H9 (cell line): ENCODE data around the gene NEURL1. TPM values are rescaled to one million over a fixed set of nuclear protein-coding genes. Genes with fewer than 3 reads are reported as not detected.

Source experiments
- DNase-seq: peaks from one replicate; pipeline ENCODE4 v3.0.0-alpha.2; 2017
- H2AFZ ChIP-seq: one replicate; pipeline ENCODE4 v1.6.1; 2013; ENCODE audit warnings: mild to moderate bottlenecking, low read length, control low read depth, moderate library complexity
- H2AK5ac ChIP-seq: 2 replicates; pipeline ENCODE4 v1.6.1; 2013; ENCODE audit warnings: low read length, control low read depth, mixed read lengths; ENCODE audit not compliant: insufficient read length
- H2BK120ac ChIP-seq: one replicate; pipeline ENCODE4 v1.6.1; 2013; ENCODE audit warnings: low read depth, mild to moderate bottlenecking, low read length, control low read depth, inconsistent platforms; ENCODE audit not compliant: poor library complexity, severe bottlenecking
- H2BK12ac ChIP-seq: 2 replicates; pipeline ENCODE4 v1.6.1; 2013; ENCODE audit warnings: low read length, control low read depth, mixed read lengths, low read depth; ENCODE audit not compliant: insufficient read length
- H2BK15ac ChIP-seq: 2 replicates; pipeline ENCODE4 v1.6.1; 2013; ENCODE audit warnings: low read depth, low read length, control low read depth
- H2BK20ac ChIP-seq: one replicate; pipeline ENCODE4 v1.6.1; 2013; ENCODE audit warnings: low read depth, mild to moderate bottlenecking, low read length, control low read depth, inconsistent platforms; ENCODE audit not compliant: poor library complexity, severe bottlenecking
- H2BK5ac ChIP-seq: 2 replicates; pipeline ENCODE4 v1.6.1; 2013; ENCODE audit warnings: low read length, control low read depth, mixed read lengths; ENCODE audit not compliant: insufficient read length
- H3K14ac ChIP-seq: 2 replicates; pipeline ENCODE4 v1.6.1; 2013; ENCODE audit warnings: low read length, control low read depth; ENCODE audit not compliant: insufficient read depth
- H3K18ac ChIP-seq: 2 replicates; pipeline ENCODE4 v1.6.1; 2013; ENCODE audit warnings: low read depth, mild to moderate bottlenecking, mixed read lengths, low read length, control low read depth; ENCODE audit not compliant: insufficient read length
- H3K23ac ChIP-seq: 2 replicates; pipeline ENCODE4 v1.6.1; 2013; ENCODE audit warnings: low read length, control low read depth, mixed read lengths, low read depth; ENCODE audit not compliant: insufficient read length
- H3K23me2 ChIP-seq: 2 replicates; pipeline ENCODE4 v1.6.1; 2013; ENCODE audit warnings: low read depth, mild to moderate bottlenecking, mixed read lengths, low read length, control low read depth; ENCODE audit not compliant: insufficient read length, poor library complexity, severe bottlenecking
- H3K27ac ChIP-seq: 2 replicates; pipeline ENCODE4 v1.5.1; 2013; ENCODE audit warnings: low read length, control low read depth, mixed read lengths, low read depth; ENCODE audit not compliant: insufficient read length
- H3K27me3 ChIP-seq: 2 replicates; pipeline ENCODE4 v1.6.1; 2013; ENCODE audit warnings: low read length, control low read depth, inconsistent platforms; ENCODE audit not compliant: insufficient read depth
- H3K4ac ChIP-seq: 2 replicates; pipeline ENCODE4 v1.6.1; 2013; ENCODE audit warnings: low read depth, mild to moderate bottlenecking, control low read depth, inconsistent platforms, low read length, moderate library complexity
- H3K4me1 ChIP-seq: 2 replicates; pipeline ENCODE4 v1.6.1; 2013; ENCODE audit warnings: low read length, control low read depth, inconsistent platforms; ENCODE audit not compliant: insufficient read depth
- H3K4me2 ChIP-seq: 2 replicates; pipeline ENCODE4 v1.6.1; 2013; ENCODE audit warnings: low read length, control low read depth, mixed read lengths; ENCODE audit not compliant: insufficient read length, insufficient read depth
- H3K56ac ChIP-seq: 2 replicates; pipeline ENCODE4 v1.6.1; 2013; ENCODE audit warnings: low read depth, mild to moderate bottlenecking, mixed read lengths, low read length, control low read depth; ENCODE audit not compliant: insufficient read length
- H3K79me1 ChIP-seq: 2 replicates; pipeline ENCODE4 v1.6.1; 2013; ENCODE audit warnings: low read depth, mild to moderate bottlenecking, moderate library complexity, low read length, control low read depth, inconsistent platforms; ENCODE audit not compliant: insufficient read depth, poor library complexity, severe bottlenecking
- H3K79me2 ChIP-seq: 2 replicates; pipeline ENCODE4 v1.6.1; 2013; ENCODE audit warnings: low read length, control low read depth, inconsistent platforms; ENCODE audit not compliant: insufficient read depth
- H3K9ac ChIP-seq: 2 replicates; pipeline ENCODE4 v1.6.1; 2013; ENCODE audit warnings: low read length, control low read depth, mixed read lengths; ENCODE audit not compliant: insufficient read length; ENCODE audit errors: extremely low read depth
- H3K9me3 ChIP-seq: one replicate; pipeline ENCODE4 v1.6.1; 2013; ENCODE audit warnings: low read depth, low read length, inconsistent platforms; ENCODE audit not compliant: control insufficient read depth
- H3T11ph ChIP-seq: one replicate; pipeline ENCODE4 v1.6.1; 2013; ENCODE audit warnings: mild to moderate bottlenecking, low read length, control low read depth, inconsistent platforms
- H4K20me1 ChIP-seq: one replicate; pipeline ENCODE4 v1.6.1; 2013; ENCODE audit not compliant: control insufficient read depth, insufficient read length, insufficient read depth
- H4K5ac ChIP-seq: 2 replicates; pipeline ENCODE4 v1.6.1; 2013; ENCODE audit warnings: low read depth, mild to moderate bottlenecking, mixed read lengths, low read length, control low read depth; ENCODE audit not compliant: insufficient read length
- H4K8ac ChIP-seq: replicated peaks from 2 replicates; pipeline ENCODE4 v1.6.1; 2013; ENCODE audit warnings: low read length, control low read depth, mixed read lengths, low read depth; ENCODE audit not compliant: insufficient read length
- H4K91ac ChIP-seq: 2 replicates; pipeline ENCODE4 v1.6.1; 2013; ENCODE audit warnings: low read depth, mild to moderate bottlenecking, moderate library complexity, mixed read lengths, low read length, control low read depth; ENCODE audit not compliant: insufficient read length
- H3K27ac Mint-ChIP-seq, 3 experiments: 2 replicates in 2 of 3; 3 replicates in 1 of 3; pipeline ENCODE4 v1.8.0; 2020 to 2021; ENCODE audit warnings: mixed read lengths in 3 of 3, mild to moderate bottlenecking in 1 of 3, moderate library complexity in 1 of 3
- H3K27me3 Mint-ChIP-seq: 2 replicates; pipeline ENCODE4 v1.8.0; 2021; ENCODE audit warnings: low read depth, mild to moderate bottlenecking, moderate library complexity, mixed read lengths
- H3K36me3 Mint-ChIP-seq, 3 experiments: 2 replicates in 2 of 3; 3 replicates in 1 of 3; pipeline ENCODE4 v1.8.0; 2020 to 2021; ENCODE audit warnings: low read depth in 3 of 3, mixed read lengths in 3 of 3; ENCODE audit not compliant: insufficient read depth in 1 of 3
- H3K4me1 Mint-ChIP-seq, 2 experiments: 2 replicates each; pipeline ENCODE4 v1.8.0; 2020; ENCODE audit warnings: mixed read lengths in 2 of 2
- H3K4me3 Mint-ChIP-seq, 2 experiments: 2 replicates in 1 of 2; 3 replicates in 1 of 2; pipeline ENCODE4 v1.8.0; 2020 to 2021; ENCODE audit warnings: mild to moderate bottlenecking in 2 of 2, mixed read lengths in 2 of 2, moderate library complexity in 1 of 2
- H3K9me3 Mint-ChIP-seq, 2 experiments: 2 replicates in 1 of 2; 3 replicates in 1 of 2; pipeline ENCODE4 v1.8.0; 2020; ENCODE audit warnings: mild to moderate bottlenecking in 2 of 2, mixed read lengths in 2 of 2, moderate library complexity in 1 of 2
- CTCF ChIP-seq: fragments of 200-600 bp; sonication (generic); conservative IDR thresholded peaks from 3 replicates; pipeline ENCODE4 v1.8.0; 2021; ENCODE audit warnings: antibody characterized with exemption, mild to moderate bottlenecking
- WGBS: extraction: QIAGEN DNeasy Blood & Tissue Kit; methylation state at CpG from one replicate; pipeline ENCODE4 v1.1.7; 2013; ENCODE audit warnings: missing lambda C conversion rate, low lambda C conversion rate, mixed read lengths; ENCODE audit not compliant: insufficient read length; ENCODE audit errors: extremely low coverage; 5-methylcytosine and 5-hydroxymethylcytosine counted together
- total RNA-seq: library from RNA; stranded (reverse); gene quantifications from 2 replicates; pipeline ENCODE4 v1.2.1, GENCODE V29; 2021

The NEURL1 gene
- total RNA-seq, 1 experiment from 2014 or later: 1.2 TPM

- Histone ChIP-seq H2BK120ac (no peak overlapping the region), H3K18ac (no peak overlapping the region), H3K79me1 (no peaks in the 10 kb centered on the region), H3T11ph (no peak overlapping the region), H2AK5ac (no peak overlapping the region), H3K27me3 (no peaks in the 10 kb centered on the region), H3K4ac (no peak overlapping the region), H4K5ac (no peak overlapping the region), H3K27ac (no peak overlapping the region), H2BK20ac (no peak overlapping the region), H3K23ac (no peak overlapping the region), H2BK5ac (no peak overlapping the region), H4K91ac (no peak overlapping the region), H3K79me2 (no peaks in the 10 kb centered on the region), H2AFZ (no peak overlapping the region), H3K9ac (no peak overlapping the region), H3K9me3 (no peaks in the 10 kb centered on the region), H3K4me2 (no peak overlapping the region), H3K4me1 (no peaks in the 10 kb centered on the region), H3K14ac (no peak overlapping the region), H4K20me1 (no peaks in the 10 kb centered on the region), H3K23me2 (no peaks in the 10 kb centered on the region), H4K8ac (no peak overlapping the region), H2BK12ac (no peak overlapping the region), H2BK15ac (no peak overlapping the region), H3K56ac (no peak overlapping the region)
- no peaks in the 10 kb centered on the region for H3K27me3 Mint-ChIP-seq
- peak overlapping the region in 2 of 3 experiments; percentile 72 to 85; a peak in 2 of 7 replicates for H3K27ac Mint-ChIP-seq
- DNase-seq: no peak
- no peaks in the 10 kb centered on the region for H3K4me1 Mint-ChIP-seq
- WGBS: no CpG with 5 or more reads among the region's 18 CpGs
- H3K36me3 Mint-ChIP-seq: peaks cover 0 to 9% (median 2%) of the 10 kb centered on the region in 3 experiments; a peak in 3 of 7 replicates
- H3K4me3 Mint-ChIP-seq: no peak overlapping the region
- H3K9me3 Mint-ChIP-seq: no peaks in the 10 kb centered on the region
- TF ChIP-seq CTCF: no peak
These were observed 128.8 kb downstream of the NEURL1 start for GRCh38 chr10:103622286-103622685.
